HepG2 (cell line): Measurements from ENCODE around the gene RASA4.
"Not testable (repeated sequence)": the region's sequence is repeated elsewhere in the genome, so short reads cannot be mapped to it uniquely, and the experiment has no call there.

ENCODE experiments used
- CBX2 ChIP-seq, 2 experiments: fragments of 200-600 bp in 1 of 2; sonication (generic); formaldehyde crosslinking in 1 of 2; IDR thresholded peaks; 2 replicates each; pipeline versions ENCODE4 v1.7.0 to v1.8.1; 2018 to 2022; ENCODE audit warnings: low read depth in 2 of 2, low read length in 1 of 2, mild to moderate bottlenecking in 1 of 2, missing genetic modification reagents in 1 of 2
- TF ChIP-seq, protein P1 (sequence below): sonication (generic); formaldehyde crosslinking; conservative IDR thresholded peaks from 2 replicates; pipeline ENCODE4 v1.4.0; 2020; ENCODE audit warnings: missing genetic modification reagents
- TF ChIP-seq, protein P2 (sequence below): sonication (generic); formaldehyde crosslinking; IDR thresholded peaks from 2 replicates; pipeline ENCODE4 v1.4.0; 2020; ENCODE audit warnings: missing genetic modification reagents

- TF ChIP-seq, protein P1, sequence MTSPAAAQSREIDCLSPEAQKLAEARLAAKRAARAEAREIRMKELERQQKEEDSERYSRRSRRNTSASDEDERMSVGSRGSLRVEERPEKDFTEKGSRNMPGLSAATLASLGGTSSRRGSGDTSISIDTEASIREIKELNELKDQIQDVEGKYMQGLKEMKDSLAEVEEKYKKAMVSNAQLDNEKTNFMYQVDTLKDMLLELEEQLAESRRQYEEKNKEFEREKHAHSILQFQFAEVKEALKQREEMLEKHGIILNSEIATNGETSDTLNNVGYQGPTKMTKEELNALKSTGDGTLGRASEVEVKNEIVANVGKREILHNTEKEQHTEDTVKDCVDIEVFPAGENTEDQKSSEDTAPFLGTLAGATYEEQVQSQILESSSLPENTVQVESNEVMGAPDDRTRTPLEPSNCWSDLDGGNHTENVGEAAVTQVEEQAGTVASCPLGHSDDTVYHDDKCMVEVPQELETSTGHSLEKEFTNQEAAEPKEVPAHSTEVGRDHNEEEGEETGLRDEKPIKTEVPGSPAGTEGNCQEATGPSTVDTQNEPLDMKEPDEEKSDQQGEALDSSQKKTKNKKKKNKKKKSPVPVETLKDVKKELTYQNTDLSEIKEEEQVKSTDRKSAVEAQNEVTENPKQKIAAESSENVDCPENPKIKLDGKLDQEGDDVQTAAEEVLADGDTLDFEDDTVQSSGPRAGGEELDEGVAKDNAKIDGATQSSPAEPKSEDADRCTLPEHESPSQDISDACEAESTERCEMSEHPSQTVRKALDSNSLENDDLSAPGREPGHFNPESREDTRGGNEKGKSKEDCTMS = not testable (repeated sequence)
- not testable (repeated sequence) for TF ChIP-seq CBX2 (IDR thresholded peaks at IDR 0.05; ENCODE audit: low read depth, low read length); CBX2 (CRISPR knock-in tag; IDR thresholded peaks at IDR 0.05; ENCODE audit: low read depth)
- TF ChIP-seq, protein P2, sequence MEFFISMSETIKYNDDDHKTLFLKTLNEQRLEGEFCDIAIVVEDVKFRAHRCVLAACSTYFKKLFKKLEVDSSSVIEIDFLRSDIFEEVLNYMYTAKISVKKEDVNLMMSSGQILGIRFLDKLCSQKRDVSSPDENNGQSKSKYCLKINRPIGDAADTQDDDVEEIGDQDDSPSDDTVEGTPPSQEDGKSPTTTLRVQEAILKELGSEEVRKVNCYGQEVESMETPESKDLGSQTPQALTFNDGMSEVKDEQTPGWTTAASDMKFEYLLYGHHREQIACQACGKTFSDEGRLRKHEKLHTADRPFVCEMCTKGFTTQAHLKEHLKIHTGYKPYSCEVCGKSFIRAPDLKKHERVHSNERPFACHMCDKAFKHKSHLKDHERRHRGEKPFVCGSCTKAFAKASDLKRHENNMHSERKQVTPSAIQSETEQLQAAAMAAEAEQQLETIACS (CRISPR knock-in tag) = not testable (repeated sequence)
Observed at GRCh38 chr7:102614873-102615272, 1.7 kb downstream of the RASA4 start.
